GM23248 (cell line): ENCODE results near the gene SCD5.

Experiments
- EZH2 ChIP-seq: fragments of 200-600 bp; sonication (generic); IDR thresholded peaks from 2 replicates; pipeline ENCODE4 v1.6.1; 2018; ENCODE audit warnings: antibody characterized with exemption, mild to moderate bottlenecking; ENCODE audit not compliant: insufficient read depth, poor library complexity, severe bottlenecking
- EZH2phosphoT487 ChIP-seq: fragments of 200-600 bp; sonication (generic); IDR thresholded peaks from 2 replicates; pipeline ENCODE4 v1.6.1; 2018; ENCODE audit warnings: antibody characterized with exemption, moderate library complexity, mild to moderate bottlenecking, low read depth; ENCODE audit not compliant: insufficient read depth

GRCh38 chr4:82758701-82759685, 39.6 kb downstream of the SCD5 start:
- TF ChIP-seq EZH2 (no peak), EZH2phosphoT487 (no peak)
